BLaER1 treated with 17β-estradiol and CSF1 and Interleukin-3, amounts not matched to agents 10 nM and 100 nM (cell line): ENCODE results near the gene RYR1.

Source experiments
- H3K27ac ChIP-seq, 11 experiments: shearing (Covaris generic); formaldehyde crosslinking; 2 replicates each; pipeline ENCODE4 v1.8.1; 2022
- H3K27me3 ChIP-seq, 11 experiments: shearing (Covaris generic); formaldehyde crosslinking; 2 replicates each; pipeline ENCODE4 v1.8.1; 2022
- H3K36me3 ChIP-seq, 11 experiments: shearing (Covaris generic); formaldehyde crosslinking; 2 replicates each; pipeline ENCODE4 v1.8.1; 2022
- H3K4me1 ChIP-seq, 10 experiments: shearing (Covaris generic); formaldehyde crosslinking; 2 replicates each; pipeline ENCODE4 v1.8.1; 2022
- H3K4me2 ChIP-seq, 11 experiments: shearing (Covaris generic); formaldehyde crosslinking; 2 replicates each; pipeline ENCODE4 v1.8.1; 2022
- H3K4me3 ChIP-seq, 10 experiments: shearing (Covaris generic); formaldehyde crosslinking; 2 replicates each; pipeline ENCODE4 v1.8.1; 2022
- H3K9ac ChIP-seq, 11 experiments: shearing (Covaris generic); formaldehyde crosslinking; 2 replicates each; pipeline ENCODE4 v1.8.1; 2022
- H3K9me3 ChIP-seq, 11 experiments: shearing (Covaris generic); formaldehyde crosslinking; replicated peaks in 1 of 11; 2 replicates each; pipeline ENCODE4 v1.8.1; 2022
- H4K20me1 ChIP-seq, 11 experiments: shearing (Covaris generic); formaldehyde crosslinking; 2 replicates each; pipeline ENCODE4 v1.8.1; 2022
- Cebpa-rat ChIP-seq, 11 experiments: shearing (Covaris generic); IDR thresholded peaks; 2 replicates each; pipeline ENCODE4 v1.8.1; 2022

RYR1 gene

DNA sequence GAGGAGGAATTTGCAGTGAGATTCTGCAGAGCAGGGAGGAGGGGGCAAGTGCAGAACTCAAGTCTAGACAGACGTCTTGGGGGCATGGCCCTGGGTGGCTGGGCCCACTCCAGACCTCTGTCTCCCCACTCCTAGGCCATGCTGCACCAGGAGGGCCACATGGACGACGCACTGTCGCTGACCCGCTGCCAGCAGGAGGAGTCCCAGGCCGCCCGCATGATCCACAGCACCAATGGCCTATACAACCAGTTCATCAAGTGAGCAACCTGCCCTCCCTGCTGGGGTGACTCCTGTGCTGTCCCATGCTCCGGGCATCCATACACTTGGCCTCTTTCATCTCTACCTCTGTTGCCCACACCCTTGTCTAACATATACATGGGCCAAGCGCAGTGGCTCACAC lies 18.1 kb downstream of the RYR1 start:
- Histone ChIP-seq H3K4me3 (no peak overlapping the region), H3K9ac (no peak overlapping the region), H3K4me2 (no peak overlapping the region), H3K27ac (no peak overlapping the region), H4K20me1 (no peaks in the 10 kb centered on the region; a peak in 1 of 22 replicates), H3K9me3 (peaks cover 0 to 6% (median 0%) of the 10 kb centered on the region in 11 experiments; a peak in 1 of 22 replicates), H3K4me1 (no peaks in the 10 kb centered on the region), H3K27me3 (no peaks in the 10 kb centered on the region), H3K36me3 (peaks cover 0 to 7% (median 0%) of the 10 kb centered on the region in 11 experiments; a peak in 2 of 22 replicates)
- no peak for TF ChIP-seq Cebpa-rat (IDR thresholded peaks at IDR 0.05)

GRCh38 chr19:38452430-38453366 lies 19.2 kb downstream of the RYR1 start:
- no peak for TF ChIP-seq Cebpa-rat (IDR thresholded peaks at IDR 0.05)
- Histone ChIP-seq H3K9me3 (peaks cover 0 to 6% (median 0%) of the 10 kb centered on the region in 11 experiments; a peak in 1 of 22 replicates), H3K27ac (no peak overlapping the region), H3K4me2 (no peak overlapping the region), H3K4me3 (no peak overlapping the region), H3K4me1 (no peaks in the 10 kb centered on the region), H4K20me1 (peaks cover 0 to 6% (median 0%) of the 10 kb centered on the region in 11 experiments; a peak in 1 of 22 replicates), H3K36me3 (peaks cover 0 to 14% (median 0%) of the 10 kb centered on the region in 11 experiments; a peak in 2 of 22 replicates), H3K9ac (no peak overlapping the region), H3K27me3 (no peaks in the 10 kb centered on the region)

DNA sequence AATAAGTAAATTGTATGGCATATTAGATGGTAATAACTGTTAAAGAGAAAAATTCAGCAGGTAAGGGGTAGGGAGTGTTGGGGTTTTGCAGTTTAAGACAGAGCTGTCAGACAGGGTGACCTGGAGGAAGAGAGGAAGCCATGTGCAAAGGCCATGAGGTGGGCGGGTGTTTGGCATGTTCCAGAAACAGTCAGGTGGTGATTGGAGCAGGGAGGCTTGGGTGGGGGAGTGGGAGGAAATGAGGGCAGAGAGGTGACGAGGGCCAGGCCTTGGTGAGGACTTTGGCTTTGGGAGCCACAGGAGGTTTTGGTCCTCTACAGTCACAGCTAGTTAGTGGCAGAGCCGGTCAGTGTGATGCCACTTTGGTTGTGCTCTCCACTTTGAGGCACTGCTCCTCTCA lies 20.1 kb downstream of the RYR1 start:
- Histone ChIP-seq H3K9ac (no peak overlapping the region), H3K36me3 (peaks cover 0 to 14% (median 0%) of the 10 kb centered on the region in 11 experiments; a peak in 2 of 22 replicates), H3K9me3 (peaks cover 0 to 6% (median 0%) of the 10 kb centered on the region in 11 experiments; a peak in 1 of 22 replicates), H4K20me1 (peaks cover 0 to 6% (median 0%) of the 10 kb centered on the region in 11 experiments; a peak in 1 of 22 replicates), H3K27me3 (no peaks in the 10 kb centered on the region; a peak in 1 of 22 replicates), H3K27ac (no peak overlapping the region), H3K4me1 (no peaks in the 10 kb centered on the region), H3K4me3 (no peak overlapping the region), H3K4me2 (no peak overlapping the region)
- no peak for TF ChIP-seq Cebpa-rat (IDR thresholded peaks at IDR 0.05)

- no peaks in the 10 kb centered on the region; a peak in 1 of 22 replicates for H3K27me3 ChIP-seq
- TF ChIP-seq Cebpa-rat (IDR thresholded peaks at IDR 0.05): no peak
- H3K27ac ChIP-seq: no peak overlapping the region
Measured at GRCh38 chr19:38455031-38455430, 21.5 kb downstream of the RYR1 start.

GRCh38 chr19:38457202-38457601 lies 23.7 kb downstream of the RYR1 start:
- H3K4me1 ChIP-seq: no peaks in the 10 kb centered on the region
- peaks cover 0 to 6% (median 0%) of the 10 kb centered on the region in 11 experiments; a peak in 1 of 22 replicates for H4K20me1 ChIP-seq
- no peak overlapping the region for H3K4me2 ChIP-seq
- H3K9ac ChIP-seq: no peak overlapping the region
- no peaks in the 10 kb centered on the region; a peak in 1 of 22 replicates for H3K27me3 ChIP-seq
- H3K4me3 ChIP-seq: no peak overlapping the region
- TF ChIP-seq Cebpa-rat (IDR thresholded peaks at IDR 0.05): no peak
- peaks cover 0 to 30% (median 0%) of the 10 kb centered on the region in 11 experiments; a peak in 1 of 22 replicates for H3K36me3 ChIP-seq
- H3K9me3 ChIP-seq: no peaks in the 10 kb centered on the region
- H3K27ac ChIP-seq: no peak overlapping the region

More at GRCh38 chr19:38455031-38455430, 21.5 kb downstream of the RYR1 start:
- Histone ChIP-seq H3K36me3 (peaks cover 0 to 24% (median 0%) of the 10 kb centered on the region in 11 experiments; a peak in 1 of 22 replicates), H4K20me1 (peaks cover 0 to 6% (median 0%) of the 10 kb centered on the region in 11 experiments; a peak in 1 of 22 replicates), H3K4me2 (no peak overlapping the region), H3K9me3 (peaks cover 0 to 5% (median 0%) of the 10 kb centered on the region in 11 experiments; a peak in 1 of 22 replicates), H3K9ac (no peak overlapping the region), H3K4me1 (no peaks in the 10 kb centered on the region), H3K4me3 (no peak overlapping the region)

- H3K9me3 ChIP-seq: no peaks in the 10 kb centered on the region
- H4K20me1 ChIP-seq: peaks cover 0 to 6% (median 0%) of the 10 kb centered on the region in 11 experiments; a peak in 1 of 22 replicates
- H3K36me3 ChIP-seq: peaks cover 0 to 30% (median 0%) of the 10 kb centered on the region in 11 experiments; a peak in 1 of 22 replicates
- no peaks in the 10 kb centered on the region for H3K4me1 ChIP-seq
- H3K9ac ChIP-seq: no peak overlapping the region
- no peak overlapping the region for H3K4me3 ChIP-seq
- H3K27ac ChIP-seq: no peak overlapping the region
- no peak overlapping the region for H3K4me2 ChIP-seq
- H3K27me3 ChIP-seq: no peaks in the 10 kb centered on the region; a peak in 1 of 22 replicates
- TF ChIP-seq Cebpa-rat (IDR thresholded peaks at IDR 0.05): no peak
Measured at GRCh38 chr19:38457690-38458405, 24.4 kb downstream of the RYR1 start.

GRCh38 chr19:38458991-38459390 lies 25.5 kb downstream of the RYR1 start:
- Histone ChIP-seq H3K4me3 (no peak overlapping the region), H3K4me2 (no peak overlapping the region), H3K27ac (no peak overlapping the region), H4K20me1 (peaks cover 0 to 6% (median 0%) of the 10 kb centered on the region in 11 experiments; a peak in 1 of 22 replicates), H3K4me1 (peaks cover 0 to 5% (median 0%) of the 10 kb centered on the region in 10 experiments; a peak in 5 of 20 replicates), H3K36me3 (peaks cover 0 to 30% (median 0%) of the 10 kb centered on the region in 11 experiments; a peak in 1 of 22 replicates), H3K27me3 (no peaks in the 10 kb centered on the region; a peak in 1 of 22 replicates), H3K9me3 (no peaks in the 10 kb centered on the region), H3K9ac (no peak overlapping the region)
- no peak for TF ChIP-seq Cebpa-rat (IDR thresholded peaks at IDR 0.05)

GRCh38 chr19:38463365-38463764 lies 29.9 kb downstream of the RYR1 start:
- H3K36me3 ChIP-seq: peaks cover 0 to 29% (median 0%) of the 10 kb centered on the region in 11 experiments; a peak in 2 of 22 replicates
- H3K4me1 ChIP-seq: peaks cover 0 to 5% (median 0%) of the 10 kb centered on the region in 10 experiments; a peak in 5 of 20 replicates
- H3K27ac ChIP-seq: no peak overlapping the region
- peak overlapping the region in 2 of 11 experiments; percentile 5 to 10; a peak in 2 of 22 replicates for H3K4me2 ChIP-seq
- H4K20me1 ChIP-seq: no peaks in the 10 kb centered on the region
- H3K4me3 ChIP-seq: no peak overlapping the region
- H3K9ac ChIP-seq: no peak overlapping the region
- no peak for TF ChIP-seq Cebpa-rat (IDR thresholded peaks at IDR 0.05)
- H3K9me3 ChIP-seq: peaks cover 0 to 13% (median 4%) of the 10 kb centered on the region in 11 experiments; a peak in 6 of 22 replicates
- H3K27me3 ChIP-seq: no peaks in the 10 kb centered on the region; a peak in 1 of 22 replicates
